ENCODE results near the gene TCTN1. TPM values are rescaled to one million over a fixed set of nuclear protein-coding genes. Genes with fewer than 3 reads are reported as not detected.
A peak's percentile ranks its signal among the peaks of the same experiment; 100 is the strongest.
"Not testable (repeated sequence)": the region's sequence is repeated elsewhere in the genome, so short reads cannot be mapped to it uniquely, and the experiment has no call there.

The TCTN1 gene
- total RNA-seq, 1 donor: 46.3 TPM

DNA sequence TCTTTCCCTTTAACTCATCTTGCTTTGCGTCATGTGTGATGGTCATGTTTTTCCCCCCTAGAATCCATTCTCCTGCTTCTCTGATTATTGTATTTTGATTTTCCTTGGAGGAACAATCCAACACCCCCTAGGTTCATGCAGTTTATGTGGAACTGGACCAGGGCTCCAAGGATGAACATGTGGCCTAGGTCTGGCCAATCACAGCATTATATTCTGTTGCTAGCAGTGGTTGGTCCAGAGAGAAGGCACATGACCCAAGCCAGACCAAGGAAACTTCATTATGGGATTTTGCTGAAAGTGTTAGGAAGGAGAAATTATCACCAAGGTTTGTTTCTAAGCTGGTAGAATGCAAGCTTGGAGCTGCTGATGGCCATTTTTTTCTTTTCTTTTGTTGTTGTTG is 23.9 kb upstream of the TCTN1 start:
- no peak overlapping the region for H3K4me3 ChIP-seq (ENCODE audit: low read depth, low read length)
- TF ChIP-seq, protein P1, sequence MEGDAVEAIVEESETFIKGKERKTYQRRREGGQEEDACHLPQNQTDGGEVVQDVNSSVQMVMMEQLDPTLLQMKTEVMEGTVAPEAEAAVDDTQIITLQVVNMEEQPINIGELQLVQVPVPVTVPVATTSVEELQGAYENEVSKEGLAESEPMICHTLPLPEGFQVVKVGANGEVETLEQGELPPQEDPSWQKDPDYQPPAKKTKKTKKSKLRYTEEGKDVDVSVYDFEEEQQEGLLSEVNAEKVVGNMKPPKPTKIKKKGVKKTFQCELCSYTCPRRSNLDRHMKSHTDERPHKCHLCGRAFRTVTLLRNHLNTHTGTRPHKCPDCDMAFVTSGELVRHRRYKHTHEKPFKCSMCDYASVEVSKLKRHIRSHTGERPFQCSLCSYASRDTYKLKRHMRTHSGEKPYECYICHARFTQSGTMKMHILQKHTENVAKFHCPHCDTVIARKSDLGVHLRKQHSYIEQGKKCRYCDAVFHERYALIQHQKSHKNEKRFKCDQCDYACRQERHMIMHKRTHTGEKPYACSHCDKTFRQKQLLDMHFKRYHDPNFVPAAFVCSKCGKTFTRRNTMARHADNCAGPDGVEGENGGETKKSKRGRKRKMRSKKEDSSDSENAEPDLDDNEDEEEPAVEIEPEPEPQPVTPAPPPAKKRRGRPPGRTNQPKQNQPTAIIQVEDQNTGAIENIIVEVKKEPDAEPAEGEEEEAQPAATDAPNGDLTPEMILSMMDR (IDR thresholded peaks at IDR 0.05; ENCODE audit: insufficient read depth, low read length): no peak
- DNase-seq (ENCODE audit: low read depth): no peak

DNA sequence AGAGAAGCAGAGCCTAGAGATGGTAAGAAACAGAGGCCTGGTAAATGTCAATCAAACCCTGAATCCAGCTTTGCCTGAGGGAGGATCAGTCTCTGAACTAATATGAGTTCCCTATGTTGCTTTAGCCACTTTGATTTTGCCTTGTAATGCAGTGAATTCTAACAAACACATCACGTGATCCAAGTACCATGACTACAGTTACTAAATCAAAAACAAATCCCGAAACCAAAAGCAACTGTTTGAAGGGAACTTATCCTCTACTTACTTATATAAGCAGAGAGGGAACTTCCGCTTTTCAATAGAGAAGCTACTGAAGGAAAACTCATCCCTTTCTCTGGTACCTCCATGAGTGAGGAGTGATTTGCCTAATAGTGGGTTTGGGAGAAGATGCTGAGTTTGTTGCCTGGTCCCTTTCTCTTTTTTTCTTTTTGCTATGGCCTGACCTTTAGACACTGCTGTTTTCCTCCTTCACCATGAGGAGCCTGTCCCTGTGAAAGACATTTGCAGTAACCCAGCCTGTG is 23.1 kb upstream of the TCTN1 start:
- no peak overlapping the region for H3K4me3 ChIP-seq (ENCODE audit: low read depth, low read length)
- DNase-seq (ENCODE audit: low read depth): peak; percentile 74

GRCh38 chr12:110591451-110592051 is 22.4 kb upstream of the TCTN1 start:
- no peak for DNase-seq (ENCODE audit: low read depth)
- H3K4me3 ChIP-seq (ENCODE audit: low read depth, low read length): no peak overlapping the region
- TF ChIP-seq, protein P1 (IDR thresholded peaks at IDR 0.05; ENCODE audit: insufficient read depth, low read length): no peak

More for the DNA sequence above, 23.1 kb upstream of the TCTN1 start:
- TF ChIP-seq, protein P1 (IDR thresholded peaks at IDR 0.05; ENCODE audit: insufficient read depth, low read length): no peak

DNA sequence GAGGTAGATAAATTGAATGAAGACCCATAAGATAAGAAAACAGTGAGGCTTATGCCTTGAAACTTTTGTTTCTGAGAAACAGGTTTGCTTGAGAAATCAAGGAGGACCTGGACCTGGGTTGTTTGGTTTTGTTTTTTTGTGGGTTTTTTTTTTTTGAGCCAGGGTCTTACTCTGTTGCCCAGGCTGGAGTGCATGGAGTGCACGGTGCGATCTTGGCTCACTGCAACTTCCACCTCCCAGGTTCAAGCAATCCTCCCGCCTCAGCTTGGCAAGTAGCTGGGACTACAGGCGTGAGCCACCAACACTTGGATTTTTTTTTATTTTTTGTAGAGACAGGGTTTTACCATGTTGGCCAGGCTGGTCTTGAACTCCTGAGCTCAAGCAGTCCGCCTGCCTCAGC is 21.9 kb upstream of the TCTN1 start:
- TF ChIP-seq, protein P1 (IDR thresholded peaks at IDR 0.05; ENCODE audit: insufficient read depth, low read length): no peak
- DNase-seq (ENCODE audit: low read depth): no peak

GRCh38 chr12:110592919-110593318 is 21.0 kb upstream of the TCTN1 start:
- DNase-seq (ENCODE audit: low read depth); H3K4me3 ChIP-seq (ENCODE audit: low read depth, low read length): not testable (repeated sequence)

More for the DNA sequence above, 21.9 kb upstream of the TCTN1 start:
- H3K4me3 ChIP-seq (ENCODE audit: low read depth, low read length): no peak overlapping the region

DNA sequence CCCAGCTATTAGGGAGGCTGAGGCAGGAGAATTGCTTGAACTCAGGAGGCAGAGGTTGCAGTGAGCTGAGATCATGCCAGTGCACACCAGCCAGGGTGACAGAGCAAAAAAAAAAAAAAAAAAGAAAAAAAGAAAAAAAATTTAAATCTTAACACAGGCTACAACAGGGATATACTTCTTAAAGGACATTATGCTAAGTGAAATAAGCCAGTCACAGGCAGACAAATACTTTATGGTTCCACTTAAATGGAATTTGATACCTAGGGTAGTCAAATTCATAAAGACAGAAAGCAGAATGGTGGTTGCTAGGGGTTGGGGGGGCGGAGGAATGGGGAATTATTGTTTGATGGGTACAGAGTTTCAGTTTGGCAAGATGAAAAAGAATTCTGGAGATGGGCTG is 16.0 kb upstream of the TCTN1 start:
- DNase-seq (ENCODE audit: low read depth): no peak
- TF ChIP-seq, protein P1 (IDR thresholded peaks at IDR 0.05; ENCODE audit: insufficient read depth, low read length): no peak
- H3K4me3 ChIP-seq (ENCODE audit: low read depth, low read length): no peak overlapping the region

DNA sequence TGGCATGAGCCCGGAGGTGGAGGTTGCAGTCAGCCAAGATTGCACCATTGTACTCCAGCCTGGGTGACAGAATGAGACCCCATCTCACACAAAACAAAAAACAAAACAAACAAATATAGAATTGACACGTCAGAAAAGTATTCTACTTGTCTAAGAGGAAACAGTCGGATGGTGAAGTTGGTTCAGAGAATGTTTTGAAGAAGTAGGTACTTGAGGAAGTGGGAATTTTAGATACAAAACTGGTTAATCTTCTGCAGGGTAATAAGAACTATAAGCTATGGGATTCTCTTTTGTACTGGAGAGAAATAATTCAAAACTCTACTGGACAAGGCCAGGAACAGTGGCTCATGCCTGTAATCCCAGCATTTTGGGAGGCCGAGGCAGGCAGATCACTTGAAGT is 14.6 kb upstream of the TCTN1 start:
- no peak overlapping the region for H3K4me3 ChIP-seq (ENCODE audit: low read depth, low read length)
- TF ChIP-seq, protein P1 (IDR thresholded peaks at IDR 0.05; ENCODE audit: insufficient read depth, low read length): no peak
- no peak for DNase-seq (ENCODE audit: low read depth)

Measured in fibroblast of the aortic adventitia (primary cell).